OCI-M2 (cell line): Measurements from ENCODE around the gene MUC3A.

ENCODE experiments used
- DNase-seq: peaks from one replicate; lab custom pipeline; 2025; ENCODE audit not compliant: unreplicated experiment; lab: John Stamatoyannopoulos, UW

MUC3A gene

GRCh38 chr7:100943693-100944092 is 5.6 kb upstream of the MUC3A start:
- no peak for DNase-seq

- DNase-seq: no peak
These were observed 5.2 kb upstream of the MUC3A start for GRCh38 chr7:100944138-100944537.

GRCh38 chr7:100946111-100946510 is 3.2 kb upstream of the MUC3A start:
- DNase-seq: no peak

- DNase-seq: no peak
These were observed 2.5 kb upstream of the MUC3A start for GRCh38 chr7:100946766-100947365.

- DNase-seq: no peak
These were observed 1.5 kb upstream of the MUC3A start for GRCh38 chr7:100947792-100948191.

- DNase-seq: no peak
These were observed 654 bp downstream of the MUC3A start for GRCh38 chr7:100949933-100950443.

- no peak for DNase-seq
These were observed 1.8 kb downstream of the MUC3A start for GRCh38 chr7:100951172-100951571.

GRCh38 chr7:100951888-100952560 is 2.7 kb downstream of the MUC3A start:
- DNase-seq: no peak

- no peak for DNase-seq
These were observed 3.3 kb downstream of the MUC3A start for GRCh38 chr7:100952641-100953040.

GRCh38 chr7:100957832-100958421 is 8.6 kb downstream of the MUC3A start:
- no peak for DNase-seq

- no peak for DNase-seq
These were observed 10.6 kb downstream of the MUC3A start for GRCh38 chr7:100959894-100960293.

- no peak for DNase-seq
These were observed 13.2 kb downstream of the MUC3A start for GRCh38 chr7:100962537-100962936.

- no peak for DNase-seq
These were observed 14.1 kb downstream of the MUC3A start for GRCh38 chr7:100963386-100963785.

- DNase-seq: no peak
These were observed 14.5 kb downstream of the MUC3A start for GRCh38 chr7:100963874-100964273.

GRCh38 chr7:100964630-100965029 is 15.3 kb downstream of the MUC3A start:
- no peak for DNase-seq

GRCh38 chr7:100965045-100965722 is 15.8 kb downstream of the MUC3A start:
- no peak for DNase-seq

- no peak for DNase-seq
These were observed 16.6 kb downstream of the MUC3A start for GRCh38 chr7:100965723-100966541.

GRCh38 chr7:100966542-100967291 is 17.4 kb downstream of the MUC3A start:
- no peak for DNase-seq

- no peak for DNase-seq
These were observed 18.0 kb downstream of the MUC3A start for GRCh38 chr7:100967292-100967863.

GRCh38 chr7:100968031-100968430 is 18.7 kb downstream of the MUC3A start:
- no peak for DNase-seq
